NCI-H460 (cell line): ENCODE measurements around the gene FBRSL1. TPM values are rescaled to one million over a fixed set of nuclear protein-coding genes. Genes with fewer than 3 reads are reported as not detected.
"Not testable (repeated sequence)": the region's sequence is repeated elsewhere in the genome, so short reads cannot be mapped to it uniquely, and the experiment has no call there.

Experiments
- DNase-seq: peaks from one replicate; pipeline ENCODE4 v3.0.0-alpha.2; 2016; ENCODE audit warnings: low read depth; ENCODE audit errors: extremely low read depth
- total RNA-seq: library from RNA; depleted of rRNA; stranded (reverse); fragments of >200 nt; shearing (Covaris generic); gene quantifications from 2 replicates; pipeline ENCODE4 v1.2.3, GENCODE V29; 2014

The FBRSL1 gene
- total RNA-seq, 1 experiment from 2014 or later = 18.2 TPM

GRCh38 chr12:132453361-132454192 is 36.4 kb upstream of the FBRSL1 start:
- peak; percentile 29 for DNase-seq

- no peak for DNase-seq
These were observed 35.6 kb upstream of the FBRSL1 start for GRCh38 chr12:132454193-132454932.

DNA sequence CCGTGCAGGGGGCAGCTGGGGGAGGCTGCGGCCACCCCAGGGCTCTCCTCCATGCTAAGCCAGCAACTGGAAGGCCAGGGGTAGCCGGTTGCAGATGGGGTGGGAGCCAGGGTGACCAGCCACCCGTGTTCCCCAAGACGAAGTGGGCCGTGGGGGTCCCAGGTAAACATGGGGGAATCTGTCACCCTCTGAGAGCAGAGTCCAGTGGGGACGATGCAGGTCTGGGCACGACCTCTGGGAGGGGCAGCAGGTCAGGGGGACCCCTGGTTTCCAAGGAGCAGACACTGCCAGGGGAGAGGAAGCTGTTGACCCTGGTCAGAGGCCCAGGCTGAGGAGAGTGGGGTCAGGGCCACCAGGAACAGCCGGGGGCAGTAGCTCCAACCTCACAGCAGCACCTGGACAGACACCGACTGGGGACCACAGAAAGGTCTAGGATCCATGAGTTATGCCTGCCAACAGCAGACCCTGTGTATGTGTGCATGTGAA is 35.0 kb upstream of the FBRSL1 start:
- DNase-seq = no peak

DNA sequence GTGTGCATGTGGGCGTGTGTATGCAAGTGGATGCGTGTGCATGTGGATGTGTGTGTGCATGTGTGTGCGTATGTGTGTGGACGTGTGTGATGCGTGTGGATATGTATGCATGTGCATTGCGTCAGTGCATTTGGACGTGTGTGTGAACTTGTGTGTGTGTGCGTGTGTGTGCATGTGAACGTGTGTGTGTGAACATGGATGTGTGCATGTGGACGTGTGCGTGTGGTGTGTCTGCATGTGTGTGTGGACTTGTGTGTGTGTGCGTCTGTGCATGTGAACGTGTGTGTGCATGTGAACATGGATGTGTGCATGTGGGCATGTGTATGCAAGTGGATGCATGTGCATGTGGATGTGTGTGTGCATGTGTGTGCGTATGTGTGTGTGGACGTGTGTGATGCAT is 34.4 kb upstream of the FBRSL1 start:
- DNase-seq = no peak

GRCh38 chr12:132456186-132456943 is 33.6 kb upstream of the FBRSL1 start:
- no peak for DNase-seq

- DNase-seq = no peak
These were observed 32.9 kb upstream of the FBRSL1 start for GRCh38 chr12:132456944-132457495.

DNA sequence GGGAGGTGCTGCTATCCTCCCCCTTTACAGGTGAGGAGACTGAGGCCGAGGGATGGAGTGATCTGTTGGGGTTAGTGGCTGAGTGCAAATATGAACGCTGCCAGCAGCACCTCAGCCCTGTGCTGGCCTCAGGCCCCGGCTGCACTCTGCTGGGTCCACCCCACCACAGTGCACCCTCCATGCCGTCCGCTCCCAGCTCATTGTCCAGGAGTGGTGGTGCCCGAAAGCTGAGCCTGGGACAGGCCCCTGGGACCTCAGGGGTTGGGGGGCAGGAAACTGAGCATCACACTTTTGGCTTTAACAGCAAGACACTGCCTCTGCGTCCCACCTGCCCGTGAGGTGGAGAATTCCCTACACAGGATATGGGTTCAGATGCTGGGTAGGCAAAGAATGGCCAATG is 31.5 kb upstream of the FBRSL1 start:
- no peak for DNase-seq

DNA sequence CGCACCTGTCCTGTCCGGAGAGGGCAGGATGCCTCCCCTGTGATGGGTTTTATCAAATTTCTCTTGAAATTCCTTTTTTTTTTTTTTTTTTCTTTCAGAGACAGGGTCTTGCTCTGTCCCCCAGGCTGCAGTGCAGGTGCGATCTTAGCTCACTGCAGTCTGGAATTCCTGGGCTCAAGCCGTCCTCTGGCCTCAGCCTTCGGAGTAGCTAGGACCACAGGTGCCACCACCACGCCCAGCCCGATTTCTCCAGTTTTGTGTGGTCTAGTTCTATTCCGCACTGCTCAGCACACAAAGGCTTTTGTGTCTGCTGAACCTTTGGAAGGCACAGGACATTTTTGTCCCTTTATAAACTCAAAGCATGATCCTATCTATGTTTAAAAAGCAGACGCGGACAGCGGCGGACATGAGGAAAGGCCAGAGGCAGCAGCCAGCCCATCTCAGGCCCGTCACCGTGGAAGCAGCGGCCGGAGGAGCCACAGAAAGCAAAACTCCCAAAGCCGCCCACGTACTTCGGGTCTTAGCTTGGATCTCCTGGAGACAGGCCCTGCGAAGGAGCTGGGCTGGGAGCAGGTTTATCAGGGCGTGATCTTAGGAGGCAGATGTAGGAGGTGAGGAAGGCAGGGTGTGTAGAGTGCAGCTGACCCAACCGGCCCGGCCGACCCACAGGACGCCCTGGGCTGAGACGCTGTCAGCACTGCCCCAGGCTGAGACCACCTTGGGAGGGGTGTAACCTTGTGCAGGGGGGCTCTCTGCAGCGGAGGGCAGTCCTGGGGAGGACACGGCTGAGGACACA is 30.9 kb upstream of the FBRSL1 start:
- DNase-seq = no peak

- no peak for DNase-seq
These were observed 29.4 kb upstream of the FBRSL1 start for GRCh38 chr12:132460571-132460970.

GRCh38 chr12:132461526-132461925 is 28.4 kb upstream of the FBRSL1 start:
- DNase-seq = no peak

DNA sequence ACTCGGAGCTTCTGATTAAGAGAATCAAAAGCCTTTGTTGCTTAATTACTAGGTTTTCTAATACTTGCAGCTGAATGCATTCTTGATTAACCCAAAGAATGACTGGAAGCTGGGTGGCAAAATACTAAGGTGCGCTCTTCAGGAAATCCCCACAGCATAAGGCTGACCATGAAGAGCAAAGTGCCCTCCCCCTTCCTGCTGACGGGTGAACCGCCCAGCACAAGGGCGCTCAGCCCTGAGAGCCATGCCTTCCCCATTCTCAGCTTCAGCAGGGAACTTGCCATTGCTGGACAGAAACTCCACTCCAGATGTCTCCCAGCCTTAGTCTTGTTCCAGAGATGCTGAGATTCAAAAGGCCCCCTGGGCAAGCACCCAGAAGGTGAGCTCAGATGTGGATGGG is 27.2 kb upstream of the FBRSL1 start:
- no peak for DNase-seq

GRCh38 chr12:132463284-132463924 is 26.5 kb upstream of the FBRSL1 start:
- not testable (repeated sequence) for DNase-seq

GRCh38 chr12:132464304-132464703 is 25.6 kb upstream of the FBRSL1 start:
- not testable (repeated sequence) for DNase-seq

DNA sequence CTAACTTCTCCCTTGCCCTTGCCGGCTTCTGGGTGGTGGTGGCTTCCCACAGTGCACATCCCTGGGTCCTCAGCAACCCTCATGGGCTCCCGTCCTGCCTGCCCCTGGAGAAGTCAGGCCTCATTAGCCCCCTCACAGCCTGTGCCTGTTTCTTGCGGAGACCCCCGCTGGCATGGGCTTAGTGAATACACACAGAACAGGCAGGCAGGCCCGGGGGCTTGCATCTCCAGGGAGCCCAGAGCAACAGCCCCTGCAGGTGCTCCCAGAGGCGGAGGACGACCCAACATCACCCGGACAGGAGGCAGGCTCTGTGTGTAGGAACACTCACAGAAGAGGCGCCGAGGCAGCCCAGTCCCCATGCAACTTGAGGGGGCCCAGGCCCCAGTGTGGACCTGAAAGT is 25.1 kb upstream of the FBRSL1 start:
- no peak for DNase-seq

- no peak for DNase-seq
These were observed 24.4 kb upstream of the FBRSL1 start for GRCh38 chr12:132465269-132466190.

- no peak for DNase-seq
These were observed 23.4 kb upstream of the FBRSL1 start for GRCh38 chr12:132466241-132467201.

DNA sequence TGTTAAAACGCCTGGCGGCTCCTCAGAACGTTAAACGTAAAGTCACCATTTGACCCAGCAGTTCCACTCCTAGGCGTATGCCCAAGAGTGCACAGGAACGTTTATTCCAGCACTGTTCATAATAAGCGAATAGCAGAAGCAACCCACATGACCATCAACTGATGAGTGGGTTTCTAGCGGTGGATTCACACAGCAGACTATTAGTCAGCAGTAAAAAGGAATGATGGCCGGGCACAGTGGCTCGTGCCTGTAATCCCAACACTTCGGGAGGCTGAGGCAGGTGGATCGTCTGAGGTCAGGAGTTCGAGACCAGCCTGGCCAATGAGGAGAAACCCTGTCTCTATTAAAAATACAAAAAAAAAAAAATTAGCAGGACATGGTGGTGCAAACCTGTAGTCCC is 22.4 kb upstream of the FBRSL1 start:
- no peak for DNase-seq
